Astrocyte (in vitro differentiated cells and primary cell): ENCODE results near the gene PLA2G1B. TPM values are rescaled to one million over a fixed set of nuclear protein-coding genes. Genes with fewer than 3 reads are reported as not detected.
"Not testable (repeated sequence)": the region's sequence is repeated elsewhere in the genome, so short reads cannot be mapped to it uniquely, and the experiment has no call there.

Experiments used
- DNase-seq: peaks from one replicate; pipeline ENCODE4 v3.0.0-alpha.2; 2010; ENCODE audit warnings: low read depth
- FAIRE-seq: peaks from 2 replicates; lab custom pipeline; 2011; peaks lifted over from hg19 to GRCh38; lab: Jason Lieb, UNC
- H2AFZ ChIP-seq: 2 replicates; pipeline ENCODE4 v1.6.0; 2012; ENCODE audit warnings: low read depth, low read length, inconsistent platforms
- H3K27ac ChIP-seq: 2 replicates; pipeline ENCODE4 v1.5.1; 2011; ENCODE audit warnings: low read depth, low read length, inconsistent platforms
- H3K27me3 ChIP-seq: 2 replicates; pipeline ENCODE4 v1.6.0; 2011; ENCODE audit warnings: low read length, inconsistent platforms; ENCODE audit not compliant: insufficient read depth
- H3K36me3 ChIP-seq: 2 replicates; pipeline ENCODE4 v1.5.1; 2011; ENCODE audit warnings: low read length, inconsistent platforms; ENCODE audit not compliant: insufficient read depth
- H3K4me1 ChIP-seq: 2 replicates; pipeline ENCODE4 v1.5.1; 2011; ENCODE audit warnings: low read length, inconsistent platforms; ENCODE audit not compliant: insufficient read depth
- H3K4me2 ChIP-seq: 2 replicates; pipeline ENCODE4 v1.6.0; 2012; ENCODE audit warnings: low read length, inconsistent platforms
- H3K4me3 ChIP-seq: 2 replicates; pipeline ENCODE4 v1.5.1; 2011; ENCODE audit warnings: low read depth, mild to moderate bottlenecking, low read length, inconsistent platforms; ENCODE audit not compliant: insufficient read depth
- H3K79me2 ChIP-seq: 2 replicates; pipeline ENCODE4 v1.6.0; 2012; ENCODE audit warnings: mild to moderate bottlenecking, low read length, inconsistent platforms; ENCODE audit not compliant: insufficient read depth
- H3K9ac ChIP-seq: 2 replicates; pipeline ENCODE4 v1.6.0; 2012; ENCODE audit warnings: mild to moderate bottlenecking, low read length, inconsistent platforms
- H3K9me3 ChIP-seq: 2 replicates; pipeline ENCODE4 v1.5.1; 2012; ENCODE audit warnings: low read depth, mild to moderate bottlenecking, low read length, inconsistent platforms; ENCODE audit not compliant: insufficient read depth
- H4K20me1 ChIP-seq: 2 replicates; pipeline ENCODE4 v1.6.0; 2012; ENCODE audit warnings: low read length, inconsistent platforms; ENCODE audit not compliant: insufficient read depth
- H3K27ac Mint-ChIP-seq: one replicate; pipeline ENCODE4 v1.8.0; 2021; ENCODE audit warnings: mild to moderate bottlenecking, mixed read lengths; ENCODE audit not compliant: unreplicated experiment
- H3K27me3 Mint-ChIP-seq: one replicate; pipeline ENCODE4 v1.8.0; 2021; ENCODE audit warnings: low read depth, mixed read lengths; ENCODE audit not compliant: unreplicated experiment
- H3K36me3 Mint-ChIP-seq: one replicate; pipeline ENCODE4 v1.8.0; 2021; ENCODE audit warnings: low read depth, mixed read lengths; ENCODE audit not compliant: unreplicated experiment
- H3K4me1 Mint-ChIP-seq: one replicate; pipeline ENCODE4 v1.8.0; 2021; ENCODE audit warnings: low read depth, mixed read lengths; ENCODE audit not compliant: unreplicated experiment
- H3K4me3 Mint-ChIP-seq: one replicate; pipeline ENCODE4 v1.8.0; 2021; ENCODE audit warnings: mild to moderate bottlenecking, moderate library complexity, mixed read lengths; ENCODE audit not compliant: unreplicated experiment
- H3K9me3 Mint-ChIP-seq: one replicate; pipeline ENCODE4 v1.8.0; 2021; ENCODE audit warnings: mild to moderate bottlenecking, mixed read lengths; ENCODE audit not compliant: unreplicated experiment
- CTCF ChIP-seq: IDR thresholded peaks from 2 replicates; pipeline ENCODE4 v1.5.1; 2011; ENCODE audit warnings: low read depth, mild to moderate bottlenecking, inconsistent platforms, low read length, moderate library complexity; ENCODE audit not compliant: insufficient read depth
- EZH2 ChIP-seq: IDR thresholded peaks from 2 replicates; pipeline ENCODE4 v1.6.1; 2012; ENCODE audit warnings: mild to moderate bottlenecking, low read length, inconsistent platforms; ENCODE audit not compliant: insufficient read depth
- total RNA-seq: library from RNA; stranded (reverse); gene quantifications from 2 replicates; pipeline ENCODE4 v1.2.1, GENCODE V29; 2021

PLA2G1B gene
- total RNA-seq, 1 donor from 2014 or later: not detected

GRCh38 chr12:120335447-120335846, 7.9 kb upstream of the PLA2G1B start:
- H3K36me3 ChIP-seq, H3K9ac ChIP-seq, H3K27ac Mint-ChIP-seq, H2AFZ ChIP-seq, H3K27ac ChIP-seq, H3K36me3 Mint-ChIP-seq, H3K4me1 Mint-ChIP-seq, H3K4me2 ChIP-seq, H3K27me3 ChIP-seq, H3K4me1 ChIP-seq, H3K79me2 ChIP-seq, FAIRE-seq, H4K20me1 ChIP-seq, H3K4me3 ChIP-seq, H3K9me3 ChIP-seq, H3K4me3 Mint-ChIP-seq: not testable (repeated sequence)
- peak; percentile 56 for TF ChIP-seq CTCF
- peaks cover 24% of the 10 kb centered on the region for H3K9me3 Mint-ChIP-seq
- H3K27me3 Mint-ChIP-seq: peaks cover 11% of the 10 kb centered on the region
- peak; percentile 30 for DNase-seq

- no peak overlapping the region for H3K27ac Mint-ChIP-seq
- no peaks in the 10 kb centered on the region for H3K4me1 ChIP-seq
- no peaks in the 10 kb centered on the region for H3K36me3 Mint-ChIP-seq
- H3K27me3 ChIP-seq: peaks cover 4% of the 10 kb centered on the region
- H3K27me3 Mint-ChIP-seq: peaks cover 17% of the 10 kb centered on the region
- no peaks in the 10 kb centered on the region for H3K36me3 ChIP-seq
- no peak overlapping the region for H3K4me3 ChIP-seq
- H3K9me3 ChIP-seq: no peaks in the 10 kb centered on the region
- TF ChIP-seq EZH2 (no peak), CTCF (no peak)
- no peak overlapping the region for H3K27ac ChIP-seq
- no peak for FAIRE-seq
- H3K79me2 ChIP-seq: no peaks in the 10 kb centered on the region
- no peak for DNase-seq
- peaks cover 17% of the 10 kb centered on the region for H3K9me3 Mint-ChIP-seq
- no peak overlapping the region for H3K9ac ChIP-seq
- no peak overlapping the region for H2AFZ ChIP-seq
- no peaks in the 10 kb centered on the region for H4K20me1 ChIP-seq
- no peak overlapping the region for H3K4me2 ChIP-seq
- H3K4me1 Mint-ChIP-seq: no peaks in the 10 kb centered on the region
- H3K4me3 Mint-ChIP-seq: no peak overlapping the region
Measured at GRCh38 chr12:120332523-120332922, 4.9 kb upstream of the PLA2G1B start.

GRCh38 chr12:120332041-120332440, 4.5 kb upstream of the PLA2G1B start:
- no peaks in the 10 kb centered on the region for H4K20me1 ChIP-seq
- no peak overlapping the region for H2AFZ ChIP-seq
- peaks cover 4% of the 10 kb centered on the region for H3K27me3 ChIP-seq
- H3K36me3 ChIP-seq: no peaks in the 10 kb centered on the region
- H3K4me3 ChIP-seq: no peak overlapping the region
- no peaks in the 10 kb centered on the region for H3K4me1 ChIP-seq
- Mint-ChIP-seq H3K27me3 (peaks cover 17% of the 10 kb centered on the region), H3K4me1 (no peaks in the 10 kb centered on the region), H3K4me3 (no peak overlapping the region), H3K36me3 (no peaks in the 10 kb centered on the region), H3K27ac (no peak overlapping the region), H3K9me3 (peaks cover 13% of the 10 kb centered on the region)
- FAIRE-seq: no peak
- no peaks in the 10 kb centered on the region for H3K79me2 ChIP-seq
- H3K9me3 ChIP-seq: no peaks in the 10 kb centered on the region
- TF ChIP-seq EZH2: no peak
- no peak for TF ChIP-seq CTCF
- no peak overlapping the region for H3K27ac ChIP-seq
- no peak overlapping the region for H3K9ac ChIP-seq
- no peak for DNase-seq
- no peak overlapping the region for H3K4me2 ChIP-seq
